ENCODE data around the gene TIGD6. TPM values are rescaled to one million over a fixed set of nuclear protein-coding genes. Genes with fewer than 3 reads are reported as not detected.
A peak's percentile ranks its signal among the peaks of the same experiment; 100 is the strongest.
"Not testable (repeated sequence)": the region's sequence is repeated elsewhere in the genome, so short reads cannot be mapped to it uniquely, and the experiment has no call there.

Gene TIGD6
- total RNA-seq, result 1 to 10 TPM; 2.6 to 3.4 TPM

DNA sequence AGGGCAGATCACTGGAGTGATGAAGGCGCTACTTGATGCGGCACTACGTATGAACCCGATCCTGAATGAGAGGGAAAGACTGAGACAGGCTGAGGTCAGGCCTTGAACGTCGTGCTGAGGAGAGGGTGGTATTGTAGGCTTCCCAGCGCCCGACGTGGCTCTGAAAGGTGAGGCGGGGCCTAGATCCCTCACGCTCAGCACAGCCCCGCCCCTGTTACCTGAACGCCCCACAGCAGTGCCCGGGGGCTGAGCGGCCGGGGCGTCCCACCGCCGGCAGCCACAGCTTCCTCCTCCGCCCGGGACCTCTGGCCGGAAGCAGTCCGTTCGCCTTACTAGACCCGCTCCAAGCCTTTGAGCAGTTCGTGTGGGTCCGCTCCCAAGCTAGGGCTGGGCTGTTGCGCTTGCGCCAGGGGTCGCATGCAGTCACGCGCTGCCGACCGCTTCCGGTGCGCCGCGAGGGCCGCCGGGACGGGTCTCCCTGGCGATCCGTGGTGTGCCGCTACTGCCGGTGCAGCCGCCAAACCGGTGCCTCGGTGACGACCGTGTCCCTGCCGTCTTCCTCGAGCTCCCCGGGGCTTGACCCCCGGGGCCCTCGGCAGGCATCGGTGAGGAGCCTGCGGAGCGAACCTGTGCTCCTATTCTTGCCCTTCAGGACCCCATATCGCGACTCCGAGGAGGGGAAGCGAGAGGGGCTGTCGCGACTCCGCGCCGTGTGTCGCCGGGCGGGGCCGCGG, at the start of gene TIGD6, which contains the start of gene HMGXB3:
Gene TIGD6 (minus strand): TSS at position 399 of the 734 bp plus-strand sequence. CDS start 4,306 bp downstream, outside the sequence.
Gene HMGXB3 (plus strand): TSS at position 484 of the 734 bp plus-strand sequence. CDS start 4,114 bp downstream, outside the sequence.
- peak within 1 kb of the TSS; percentile 95 for H3K4me3 Mint-ChIP-seq
- POLR2A ChIA-PET, result interaction anchor here (0.9 to 2.2 kb wide), 9 partner anchors 20 to 450 kb away, joined by 3 to 8 read pairs (median 4); partner anchors contain the start of genes CSNK1A1 and PPARGC1B
- H3K27me3 Mint-ChIP-seq, result no peaks in the 10 kb centered on the region
- peaks cover 32% of the 10 kb centered on the region for H3K4me1 Mint-ChIP-seq
- ATAC-seq (ENCODE audit: low read depth), result peak; percentile 82
- H3K36me3 Mint-ChIP-seq, result peaks cover 8% of the 10 kb centered on the region
- DNase-seq, result peak; percentile 91
- peak within 1 kb of the TSS; percentile 94 for H3K27ac Mint-ChIP-seq
- H3K9me3 Mint-ChIP-seq, result no peaks in the 10 kb centered on the region

- no peak for ATAC-seq (ENCODE audit: low read depth)
- no peak for DNase-seq
- Mint-ChIP-seq H3K36me3 (peaks cover 35% of the 10 kb centered on the region), H3K9me3 (no peaks in the 10 kb centered on the region), H3K27ac (peak overlapping the region; percentile 56), H3K4me3 (no peak overlapping the region), H3K27me3 (no peaks in the 10 kb centered on the region), H3K4me1 (peaks cover 35% of the 10 kb centered on the region)
- POLR2A ChIA-PET, result interaction anchor here (0.5 kb wide), 1 partner anchor 23 kb away, joined by 3 read pairs; no protein-coding TSS in a partner anchor
These were observed 45.6 kb upstream of the TIGD6 start for GRCh38 chr5:150046031-150046430.

DNA sequence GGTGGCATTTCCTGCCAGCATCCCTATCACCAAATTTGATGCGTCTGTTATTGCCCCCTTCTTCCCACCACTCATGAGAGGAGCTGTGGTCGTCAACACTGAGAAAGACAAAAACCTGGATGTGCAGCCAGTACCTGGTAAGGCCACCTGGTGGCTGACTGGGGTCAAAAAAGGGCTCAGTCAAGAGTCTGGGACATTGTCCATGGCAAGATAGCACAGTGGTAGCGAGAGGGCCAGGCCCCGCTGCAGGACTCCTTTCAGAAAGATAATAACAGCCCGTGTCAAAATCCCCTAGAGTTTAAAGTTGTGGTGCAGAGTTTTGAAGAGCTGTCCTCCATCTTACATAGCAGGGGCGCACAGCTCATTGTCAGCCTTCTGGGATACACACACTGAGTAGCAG, 45.1 kb upstream of the TIGD6 start:
- DNase-seq (no peak), ATAC-seq (ENCODE audit: low read depth) (no peak)
- Mint-ChIP-seq H3K9me3 (no peaks in the 10 kb centered on the region), H3K4me3 (no peak overlapping the region), H3K27ac (peak overlapping the region; percentile 56), H3K4me1 (peaks cover 35% of the 10 kb centered on the region), H3K36me3 (peaks cover 37% of the 10 kb centered on the region), H3K27me3 (no peaks in the 10 kb centered on the region)
- POLR2A ChIA-PET, result interaction anchor here (0.5 to 0.6 kb wide), 2 partner anchors 23 to 255 kb away, joined by 3 read pairs; no protein-coding TSS in a partner anchor

- no peak overlapping the region for H3K4me3 Mint-ChIP-seq
- H3K27ac Mint-ChIP-seq, result peak overlapping the region; percentile 28
- ATAC-seq (ENCODE audit: low read depth) (no peak), DNase-seq (no peak)
- H3K4me1 Mint-ChIP-seq, result peaks cover 37% of the 10 kb centered on the region
- H3K36me3 Mint-ChIP-seq, result peaks cover 40% of the 10 kb centered on the region
- no peaks in the 10 kb centered on the region for H3K27me3 Mint-ChIP-seq
- H3K9me3 Mint-ChIP-seq, result no peaks in the 10 kb centered on the region
- POLR2A ChIA-PET, result interaction anchor here (0.6 kb wide), 1 partner anchor 23 kb away, joined by 3 read pairs; no protein-coding TSS in a partner anchor
These were observed 44.3 kb upstream of the TIGD6 start for GRCh38 chr5:150044712-150045111.

GRCh38 chr5:150044329-150044681, 43.9 kb upstream of the TIGD6 start:
- Mint-ChIP-seq H3K9me3 (no peaks in the 10 kb centered on the region), H3K36me3 (peaks cover 40% of the 10 kb centered on the region), H3K4me1 (peaks cover 37% of the 10 kb centered on the region), H3K4me3 (no peak overlapping the region), H3K27ac (peak overlapping the region; percentile 82), H3K27me3 (no peaks in the 10 kb centered on the region)
- POLR2A ChIA-PET, result interaction anchor here (0.6 kb wide), 1 partner anchor 23 kb away, joined by 3 read pairs; no protein-coding TSS in a partner anchor
- no peak for ATAC-seq (ENCODE audit: low read depth)
- DNase-seq, result no peak

GRCh38 chr5:150043657-150044328, 43.3 kb upstream of the TIGD6 start:
- DNase-seq, result no peak
- Mint-ChIP-seq H3K27me3 (no peaks in the 10 kb centered on the region), H3K36me3 (peaks cover 38% of the 10 kb centered on the region), H3K4me1 (peaks cover 37% of the 10 kb centered on the region), H3K4me3 (peak overlapping the region; percentile 20), H3K27ac (peak overlapping the region; percentile 82), H3K9me3 (no peaks in the 10 kb centered on the region)
- POLR2A ChIA-PET, result interaction anchor here (0.6 kb wide), 1 partner anchor 22 kb away, joined by 3 read pairs; no protein-coding TSS in a partner anchor
- ATAC-seq (ENCODE audit: low read depth), result peak; percentile 69

DNA sequence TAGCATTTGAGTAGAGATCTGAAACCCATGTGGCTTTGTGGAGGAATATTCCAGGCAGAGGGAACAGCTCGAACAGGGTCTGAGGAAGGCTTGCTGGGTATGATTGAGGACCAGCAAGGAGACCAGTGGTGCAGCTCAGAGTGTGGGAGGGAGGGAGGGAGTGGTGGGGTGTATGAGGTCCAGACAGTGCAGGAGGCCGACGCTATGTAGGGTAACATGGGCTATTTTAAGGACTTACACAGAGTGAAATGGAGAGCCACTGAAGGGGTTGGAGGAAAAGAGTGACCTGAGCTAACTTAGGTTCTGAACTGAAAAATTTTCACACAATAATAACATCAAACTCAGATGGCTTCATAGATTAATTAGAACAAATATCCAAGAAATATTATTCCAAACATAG, 42.0 kb upstream of the TIGD6 start:
- Mint-ChIP-seq H3K36me3 (peaks cover 34% of the 10 kb centered on the region), H3K4me1 (peaks cover 30% of the 10 kb centered on the region), H3K27me3 (no peaks in the 10 kb centered on the region), H3K4me3 (no peak overlapping the region), H3K27ac (no peak overlapping the region), H3K9me3 (no peaks in the 10 kb centered on the region)
- ATAC-seq (ENCODE audit: low read depth) (no peak), DNase-seq (no peak)
- POLR2A ChIA-PET, result no interaction called here

GRCh38 chr5:150038547-150038946, 38.1 kb upstream of the TIGD6 start:
- H3K27me3 Mint-ChIP-seq, result no peaks in the 10 kb centered on the region
- H3K9me3 Mint-ChIP-seq, result no peaks in the 10 kb centered on the region
- H3K4me3 Mint-ChIP-seq, result no peak overlapping the region
- H3K36me3 Mint-ChIP-seq, result peaks cover 40% of the 10 kb centered on the region
- H3K4me1 Mint-ChIP-seq, result peaks cover 15% of the 10 kb centered on the region
- ATAC-seq (ENCODE audit: low read depth), result no peak
- H3K27ac Mint-ChIP-seq, result peak overlapping the region; percentile 46
- no peak for DNase-seq
- POLR2A ChIA-PET, result no interaction called here

DNA sequence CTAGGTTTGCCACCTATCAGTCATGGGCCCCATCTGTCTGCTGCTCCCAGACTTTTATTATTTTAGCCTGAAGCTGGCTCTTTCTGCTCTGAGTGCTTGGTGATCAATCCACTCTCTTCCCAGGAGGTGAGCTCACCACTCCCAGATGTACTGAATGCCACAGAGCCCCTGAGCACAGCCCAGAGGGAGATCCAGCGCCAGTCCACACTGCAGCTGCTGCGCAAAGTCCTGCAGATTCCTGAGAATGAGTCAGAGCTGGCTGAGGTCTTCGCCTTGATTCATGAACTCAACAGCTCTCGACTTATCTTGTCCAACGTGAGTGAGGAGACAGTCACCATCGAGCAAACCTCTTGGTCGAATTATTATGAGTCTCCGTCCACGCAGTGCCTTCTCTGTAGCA, 36.1 kb upstream of the TIGD6 start:
- H3K4me1 Mint-ChIP-seq, result peaks cover 1% of the 10 kb centered on the region
- peaks cover 41% of the 10 kb centered on the region for H3K36me3 Mint-ChIP-seq
- ATAC-seq (ENCODE audit: low read depth), result no peak
- no peak overlapping the region for H3K27ac Mint-ChIP-seq
- POLR2A ChIA-PET, result no interaction called here
- H3K4me3 Mint-ChIP-seq, result no peak overlapping the region
- no peaks in the 10 kb centered on the region for H3K27me3 Mint-ChIP-seq
- DNase-seq, result no peak
- no peaks in the 10 kb centered on the region for H3K9me3 Mint-ChIP-seq

DNA sequence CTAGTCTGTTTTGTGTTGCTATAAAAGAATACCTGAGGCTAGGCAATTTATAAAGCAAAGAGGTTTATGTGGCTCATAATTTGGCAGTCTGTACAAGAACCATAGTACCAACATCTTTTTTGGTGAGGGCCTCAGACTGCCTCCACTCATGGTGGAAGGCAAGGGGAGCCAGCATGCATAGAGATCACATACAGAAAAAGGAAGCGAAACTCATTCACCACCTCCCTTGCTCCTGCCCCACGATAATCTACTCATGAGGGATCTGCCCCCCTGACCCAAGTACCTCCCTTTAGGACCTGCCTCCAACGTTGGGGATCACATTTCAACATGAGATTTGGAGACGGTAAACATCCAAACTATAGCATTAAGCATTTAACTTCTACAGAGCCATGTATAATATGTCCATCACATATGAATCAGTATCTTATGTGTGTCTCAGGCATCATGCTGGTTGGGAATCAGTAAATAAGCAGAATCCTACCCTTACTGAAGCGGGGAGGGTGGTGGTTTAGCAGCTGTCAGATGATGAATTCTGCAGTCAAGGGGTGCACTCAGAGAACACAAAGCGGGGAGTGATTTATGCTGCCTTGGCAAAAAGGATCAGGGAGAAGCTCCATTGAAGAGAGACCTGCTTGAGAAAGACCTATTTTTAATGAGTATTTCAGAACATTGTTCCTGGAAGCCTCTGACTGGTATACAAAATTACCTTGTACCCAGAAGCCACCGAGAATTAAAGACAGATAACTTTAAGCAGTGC, 34.9 kb upstream of the TIGD6 start:
- H3K36me3 Mint-ChIP-seq, result peaks cover 36% of the 10 kb centered on the region
- ATAC-seq (ENCODE audit: low read depth), result no peak

GRCh38 chr5:150034662-150035061, 34.2 kb upstream of the TIGD6 start:
- no peaks in the 10 kb centered on the region for H3K9me3 Mint-ChIP-seq
- H3K36me3 Mint-ChIP-seq, result peaks cover 35% of the 10 kb centered on the region
- POLR2A ChIA-PET, result no interaction called here
- no peaks in the 10 kb centered on the region for H3K4me1 Mint-ChIP-seq
- ATAC-seq (ENCODE audit: low read depth), result no peak
- H3K4me3 Mint-ChIP-seq, result no peak overlapping the region
- no peak for DNase-seq
- H3K27ac Mint-ChIP-seq, result no peak overlapping the region
- H3K27me3 Mint-ChIP-seq, result no peaks in the 10 kb centered on the region

More for the DNA sequence above, 34.9 kb upstream of the TIGD6 start:
- Mint-ChIP-seq H3K9me3 (no peaks in the 10 kb centered on the region), H3K27me3 (no peaks in the 10 kb centered on the region), H3K27ac (no peak overlapping the region), H3K4me3 (no peak overlapping the region), H3K4me1 (peaks cover 1% of the 10 kb centered on the region)
- no peak for DNase-seq
- POLR2A ChIA-PET, result no interaction called here

- Mint-ChIP-seq H3K36me3 (peaks cover 34% of the 10 kb centered on the region), H3K4me3 (no peak overlapping the region), H3K27ac (no peak overlapping the region), H3K9me3 (no peaks in the 10 kb centered on the region), H3K27me3 (no peaks in the 10 kb centered on the region), H3K4me1 (no peaks in the 10 kb centered on the region)
- POLR2A ChIA-PET, result no interaction called here
- no peak for DNase-seq
- no peak for ATAC-seq (ENCODE audit: low read depth)
These were observed 32.9 kb upstream of the TIGD6 start for GRCh38 chr5:150033334-150033733.

GRCh38 chr5:150028047-150028446, 27.6 kb upstream of the TIGD6 start:
- DNase-seq; H3K4me3 Mint-ChIP-seq; H3K9me3 Mint-ChIP-seq; H3K27me3 Mint-ChIP-seq; POLR2A ChIA-PET; ATAC-seq (ENCODE audit: low read depth); H3K4me1 Mint-ChIP-seq; H3K27ac Mint-ChIP-seq: not testable (repeated sequence)
- H3K36me3 Mint-ChIP-seq, result peaks cover 24% of the 10 kb centered on the region

All from activated naive CD8-positive, alpha-beta T cell treated with anti-CD3 and anti-CD28 coated beads, Interleukin-2, amount 10 ng/mL, durations not matched to agents 7 days and 5 days (primary cell).